GM12878 (cell line): Measurements from ENCODE around the gene ARAP2. TPM values are rescaled to one million over a fixed set of nuclear protein-coding genes. Genes with fewer than 3 reads are reported as not detected.

Source experiments
- ATAC-seq: fragments of 200-7000 bp; cut with Tn5 transposase; 3 replicates; pipeline ENCODE4 v1.9.1; 2020; ENCODE audit warnings: mild to moderate bottlenecking, moderate library complexity
- BruUV-seq: library from RNA; stranded (reverse); fragments of 400-500 nt; replicated peaks from 2 replicates; lab custom pipeline; 2021; lab: Mats Ljungman, UMichigan
- CTCF ChIA-PET: fragments of 300-600 bp; sonication (Branson Sonifier 250); formaldehyde crosslinking; extraction: SDS; loops from one replicate; lab custom pipeline; 2021; ENCODE audit warnings: inconsistent platforms; lab: Yijun Ruan, JAX
- POLR2A ChIA-PET: fragments of 350-600 bp; formaldehyde crosslinking; extraction: SDS; loops from one replicate; lab custom pipeline; 2021; ENCODE audit warnings: inconsistent platforms; lab: Charles Lee
- RAD21 ChIA-PET: fragments of 300-600 bp; sonication (Branson Sonifier 250); formaldehyde crosslinking; loops from one replicate; lab custom pipeline; 2023; ENCODE audit warnings: antibody characterized with exemption; ENCODE audit not compliant: unreplicated experiment; lab: Charles Lee
- SMC1A ChIA-PET: fragments of 300-600 bp; sonication (Branson Sonifier 250); formaldehyde crosslinking; loops from one replicate; lab custom pipeline; 2023; ENCODE audit not compliant: unreplicated experiment, uncharacterized antibody; lab: Charles Lee
- DNase-seq: peaks from one replicate; pipeline ENCODE4 v3.0.0-alpha.2; 2011; ENCODE audit warnings: low read depth, low spot score
- FAIRE-seq: peaks from 3 replicates; lab custom pipeline; 2011; peaks lifted over from hg19 to GRCh38; lab: Jason Lieb, UNC
- H2AFZ ChIP-seq: 2 replicates; pipeline ENCODE4 v1.6.0; 2011; ENCODE audit warnings: low read depth, low read length, control low read depth; ENCODE audit not compliant: control insufficient read depth
- H3K27ac ChIP-seq: 2 replicates; pipeline ENCODE4 v1.5.1; 2011; ENCODE audit warnings: control low read depth; ENCODE audit not compliant: control insufficient read depth, insufficient read depth
- H3K27me3 ChIP-seq, 2 experiments: replicated peaks in 1 of 2; 2 replicates each; pipeline versions ENCODE4 v1.6.0 to v1.6.1; 2011; ENCODE audit warnings: low read length in 1 of 2; ENCODE audit not compliant: control insufficient read depth in 2 of 2, insufficient read depth in 2 of 2
- H3K36me3 ChIP-seq, 2 experiments: 2 replicates each; pipeline ENCODE4 v1.5.1; 2011; ENCODE audit warnings: low read length in 1 of 2; ENCODE audit not compliant: control insufficient read depth in 2 of 2, insufficient read depth in 2 of 2
- H3K4me1 ChIP-seq: 2 replicates; pipeline ENCODE4 v1.6.1; 2011; ENCODE audit warnings: mild to moderate bottlenecking, low read length, moderate library complexity, mixed read lengths; ENCODE audit not compliant: control insufficient read depth, insufficient read depth
- H3K4me2 ChIP-seq: 2 replicates; pipeline ENCODE4 v1.6.0; 2011; ENCODE audit warnings: control low read depth; ENCODE audit not compliant: control insufficient read depth, insufficient read depth
- H3K4me3 ChIP-seq: fragments of 200-600 bp; sonication (generic); 2 replicates; pipeline ENCODE4 v1.5.1; 2016
- H3K79me2 ChIP-seq: 2 replicates; pipeline ENCODE4 v1.6.0; 2011; ENCODE audit warnings: low read length; ENCODE audit not compliant: control insufficient read depth, insufficient read depth
- H3K9ac ChIP-seq: 2 replicates; pipeline ENCODE4 v1.8.0; 2011; ENCODE audit warnings: low read length, control low read depth, mixed read lengths; ENCODE audit not compliant: control insufficient read depth, insufficient read depth
- H3K9me3 ChIP-seq: replicated peaks from 3 replicates; pipeline ENCODE4 v1.5.1; 2011; ENCODE audit warnings: mild to moderate bottlenecking, low read length; ENCODE audit not compliant: control insufficient read depth, insufficient read depth
- H4K20me1 ChIP-seq: 2 replicates; pipeline ENCODE4 v1.6.0; 2011; ENCODE audit not compliant: control insufficient read depth, insufficient read depth
- PAX8 ChIP-seq: fragments of 450-650 bp; IDR thresholded peaks from 2 replicates; pipeline ENCODE4 v1.6.1; 2017; ENCODE audit warnings: mild to moderate bottlenecking, moderate library complexity
- ZNF384 ChIP-seq: IDR thresholded peaks from 2 replicates; pipeline ENCODE4 v1.6.1; 2012; ENCODE audit warnings: low read depth, mild to moderate bottlenecking, low read length, improper control_type of control experiment, borderline replicate concordance
- WGBS: methylation state at CpG from one replicate; pipeline ENCODE4 v1.1.6; 2016; ENCODE audit warnings: low lambda C conversion rate; ENCODE audit not compliant: insufficient replicate concordance, insufficient coverage; ENCODE audit errors: missing lambda C conversion rate; 5-methylcytosine and 5-hydroxymethylcytosine counted together
- in situ Hi-C: fragments of 300-500 bp; cut with MboI; formaldehyde crosslinking; loops from 9 replicates; pipeline ENCODE4 v1.14.3; 2018; ENCODE audit warnings: mixed read lengths
- intact Hi-C: fragments of 100-400 bp; cut with micrococcal nuclease; formaldehyde crosslinking; loops from one replicate; pipeline ENCODE4 v1.14.2; 2022; ENCODE audit not compliant: unreplicated experiment
- polyA plus RNA-seq, 11 experiments: library from polyadenylated mRNA; depleted of rRNA in 4 of 11; unstranded in 6 of 11; stranded (reverse) in 5 of 11; fragments of >200 nt; fragmentation: Nextera tagmentation in 4 of 11; fragmentation: Illumina TruSeq in 1 of 11; extraction: Ambion mirVana in 4 of 11; extraction: Trizol in 1 of 11; gene quantifications; 1 replicate in 1 of 11; 2 replicates in 10 of 11; pipeline versions ENCODE4 v1.2.1 to v1.2.3, GENCODE V29; 2011 to 2016; ENCODE audit warnings: inconsistent platforms in 2 of 11, missing spikeins in 2 of 11, low read depth in 1 of 11
- total RNA-seq, 4 experiments: library from RNA; depleted of rRNA in 3 of 4; stranded (reverse); fragments of >200 nt in 3 of 4; fragmentation: Illumina TruSeq in 1 of 4; extraction: Trizol in 1 of 4; gene quantifications; 2 replicates each; pipeline versions ENCODE4 v1.2.1 to v1.2.3, GENCODE V29; 2013 to 2021
- TF ChIP-seq, protein P1 (sequence below): fragments of 450-650 bp; formaldehyde crosslinking; IDR thresholded peaks from 2 replicates; pipeline ENCODE4 v1.5.0; 2022; ENCODE audit warnings: mild to moderate bottlenecking, missing genetic modification characterization

Gene ARAP2
- total and polyA plus RNA-seq, 10 of the 15 experiments (the other 5 are each of a cell fraction or from before 2014, with no cell fraction given), result 5.4 to 36.1 (median 12.2) TPM

DNA sequence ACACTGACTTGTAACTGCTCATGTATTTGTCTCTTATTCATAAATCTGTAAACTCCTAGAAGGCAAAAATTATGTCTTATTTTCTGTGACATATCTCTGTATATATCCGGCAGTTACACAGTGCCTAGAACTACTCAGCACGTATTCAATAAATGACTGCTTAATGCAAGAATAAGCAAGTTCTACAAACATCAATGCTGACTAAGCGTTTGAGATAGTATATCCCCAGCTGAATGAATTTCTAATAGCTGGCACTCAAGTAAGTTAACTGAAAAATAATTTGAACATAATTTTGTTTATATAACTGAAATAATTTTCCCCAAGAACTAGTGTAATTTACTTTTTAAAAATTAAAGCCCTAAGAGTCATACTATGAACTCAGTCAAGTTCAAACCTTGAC lies 113.7 kb downstream of the ARAP2 start:
- CTCF ChIA-PET, result interaction anchor here (0.7 kb wide), 1 partner anchor 830 kb away, joined by 3 read pairs; no protein-coding TSS in a partner anchor

More for the DNA sequence above, 113.7 kb downstream of the ARAP2 start:
- Histone ChIP-seq H3K4me3 (no peak overlapping the region), H3K79me2 (no peaks in the 10 kb centered on the region), H3K4me2 (no peak overlapping the region), H3K36me3 (peaks cover 0 to 3% of the 10 kb centered on the region in 2 experiments; a peak in 1 of 4 replicates), H4K20me1 (no peaks in the 10 kb centered on the region), H3K27me3 (no peaks in the 10 kb centered on the region), H3K4me1 (no peaks in the 10 kb centered on the region), H2AFZ (no peak overlapping the region), H3K27ac (no peak overlapping the region), H3K9ac (no peak overlapping the region), H3K9me3 (no peaks in the 10 kb centered on the region)
- no peak for FAIRE-seq
- RAD21 ChIA-PET, result no interaction called here
- BruUV-seq, result no TSS peak
- ATAC-seq, result no peak
- intact Hi-C loops, result no loop called here
- SMC1A ChIA-PET, result interaction anchor here (0.9 kb wide), 1 partner anchor 13 kb away, joined by 3 read pairs; no protein-coding TSS in a partner anchor
- 97% methylated on average over 3 of the region's 3 CpGs for WGBS
- no peak for DNase-seq
- POLR2A ChIA-PET, result interaction anchor here (0.9 kb wide), 1 partner anchor 10 kb away, joined by 3 read pairs; no protein-coding TSS in a partner anchor
- TF ChIP-seq, protein P1, sequence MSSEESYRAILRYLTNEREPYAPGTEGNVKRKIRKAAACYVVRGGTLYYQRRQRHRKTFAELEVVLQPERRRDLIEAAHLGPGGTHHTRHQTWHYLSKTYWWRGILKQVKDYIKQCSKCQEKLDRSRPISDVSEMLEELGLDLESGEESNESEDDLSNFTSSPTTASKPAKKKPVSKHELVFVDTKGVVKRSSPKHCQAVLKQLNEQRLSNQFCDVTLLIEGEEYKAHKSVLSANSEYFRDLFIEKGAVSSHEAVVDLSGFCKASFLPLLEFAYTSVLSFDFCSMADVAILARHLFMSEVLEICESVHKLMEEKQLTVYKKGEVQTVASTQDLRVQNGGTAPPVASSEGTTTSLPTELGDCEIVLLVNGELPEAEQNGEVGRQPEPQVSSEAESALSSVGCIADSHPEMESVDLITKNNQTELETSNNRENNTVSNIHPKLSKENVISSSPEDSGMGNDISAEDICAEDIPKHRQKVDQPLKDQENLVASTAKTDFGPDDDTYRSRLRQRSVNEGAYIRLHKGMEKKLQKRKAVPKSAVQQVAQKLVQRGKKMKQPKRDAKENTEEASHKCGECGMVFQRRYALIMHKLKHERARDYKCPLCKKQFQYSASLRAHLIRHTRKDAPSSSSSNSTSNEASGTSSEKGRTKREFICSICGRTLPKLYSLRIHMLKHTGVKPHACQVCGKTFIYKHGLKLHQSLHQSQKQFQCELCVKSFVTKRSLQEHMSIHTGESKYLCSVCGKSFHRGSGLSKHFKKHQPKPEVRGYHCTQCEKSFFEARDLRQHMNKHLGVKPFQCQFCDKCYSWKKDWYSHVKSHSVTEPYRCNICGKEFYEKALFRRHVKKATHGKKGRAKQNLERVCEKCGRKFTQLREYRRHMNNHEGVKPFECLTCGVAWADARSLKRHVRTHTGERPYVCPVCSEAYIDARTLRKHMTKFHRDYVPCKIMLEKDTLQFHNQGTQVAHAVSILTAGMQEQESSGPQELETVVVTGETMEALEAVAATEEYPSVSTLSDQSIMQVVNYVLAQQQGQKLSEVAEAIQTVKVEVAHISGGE (CRISPR knock-in tag), result no peak
- no peak for TF ChIP-seq ZNF384
- no peak for TF ChIP-seq PAX8
- in situ Hi-C loops, result no loop called here
